K562 (cell line): Measurements from ENCODE around the gene SMARCB1. TPM values are rescaled to one million over a fixed set of nuclear protein-coding genes. Genes with fewer than 3 reads are reported as not detected.

Source experiments
- HDGF ChIP-seq: fragments of 450-650 bp; IDR thresholded peaks from 2 replicates; pipeline ENCODE4 v1.6.1; 2016
- MITF ChIP-seq: IDR thresholded peaks from 2 replicates; pipeline ENCODE4 v1.6.1; 2014; ENCODE audit warnings: antibody characterized with exemption
- MNT ChIP-seq, 2 experiments: fragments of 450-650 bp; conservative IDR thresholded peaks; 2 replicates each; pipeline ENCODE4 v1.6.1; 2017; ENCODE audit warnings: mild to moderate bottlenecking in 2 of 2, moderate library complexity in 2 of 2
- SAP30 ChIP-seq: fragments of 200-600 bp; sonication (generic); IDR thresholded peaks from 2 replicates; pipeline ENCODE4 v1.6.1; 2012; ENCODE audit warnings: borderline replicate concordance, low read depth, mild to moderate bottlenecking, moderate library complexity, low read length, control low read depth, inconsistent platforms; ENCODE audit not compliant: insufficient read depth, poor library complexity, severe bottlenecking
- TBP ChIP-seq: optimal IDR thresholded peaks from 2 replicates; pipeline ENCODE3; 2011; ENCODE audit warnings: low read depth, low read length, improper control_type of control experiment
- TFE3 ChIP-seq: fragments of 450-650 bp; formaldehyde crosslinking; IDR thresholded peaks from 2 replicates; pipeline ENCODE4 v1.4.0; 2020; ENCODE audit warnings: mild to moderate bottlenecking, mixed read lengths
- ZNF583 ChIP-seq: fragments of 250-450 bp; sonication (Bioruptor Pico); IDR thresholded peaks from 2 replicates; pipeline ENCODE4 v1.4.0; 2020
- ZNF668 ChIP-seq: fragments of 250-450 bp; sonication (Bioruptor Pico); IDR thresholded peaks from 2 replicates; pipeline ENCODE4 v1.8.0; 2022; ENCODE audit warnings: mild to moderate bottlenecking, inconsistent platforms
- polyA plus RNA-seq, 8 experiments: library from polyadenylated mRNA; depleted of rRNA in 4 of 8; stranded (reverse) in 5 of 8; unstranded in 3 of 8; fragments of >200 nt; fragmentation: Nextera tagmentation in 2 of 8; fragmentation: Illumina TruSeq in 1 of 8; extraction: Ambion mirVana in 2 of 8; extraction: Trizol in 1 of 8; gene quantifications; 2 replicates each; pipeline versions ENCODE4 v1.2.1 to v1.2.3, GENCODE V29; 2011 to 2014; ENCODE audit warnings: inconsistent platforms in 1 of 8, missing spikeins in 1 of 8
- total RNA-seq, 7 experiments: library from RNA; depleted of rRNA in 6 of 7; stranded (reverse); fragments of >200 nt in 6 of 7; fragmentation: Illumina TruSeq in 2 of 7; extraction: Trizol in 2 of 7; gene quantifications; 2 replicates each; pipeline versions ENCODE4 v1.2.1 to v1.2.3, GENCODE V29; 2011 to 2021; ENCODE audit warnings: low replicate concordance in 1 of 7
- TF ChIP-seq, protein P1 (sequence below): IDR thresholded peaks from 2 replicates; pipeline ENCODE4 v1.6.1; 2011; ENCODE audit warnings: borderline replicate concordance, low read depth, mild to moderate bottlenecking, moderate library complexity, low read length; ENCODE audit not compliant: insufficient read depth, poor library complexity, severe bottlenecking

The SMARCB1 gene
- total and polyA plus RNA-seq, 9 of the 15 experiments (the other 6 are each of a cell fraction or from before 2014, with no cell fraction given), result 1.2 to 113 (median 65.4) TPM

GRCh38 chr22:23767673-23768548 lies 18.9 kb upstream of the SMARCB1 start, which contains the start of gene CHCHD10 (continued):
- no peak for TF ChIP-seq ZNF668 (CRISPR knock-in tag)
- peak; percentile 69 for TF ChIP-seq SAP30
- TF ChIP-seq HDGF, result peak; percentile 65; the same call in 1 of the 2 replicates
- peak; percentile 83 to 91 for TF ChIP-seq MNT (conservative IDR thresholded peaks at IDR 0.05)
- TF ChIP-seq ZNF583, result peak; percentile 76
- TF ChIP-seq, protein P1, sequence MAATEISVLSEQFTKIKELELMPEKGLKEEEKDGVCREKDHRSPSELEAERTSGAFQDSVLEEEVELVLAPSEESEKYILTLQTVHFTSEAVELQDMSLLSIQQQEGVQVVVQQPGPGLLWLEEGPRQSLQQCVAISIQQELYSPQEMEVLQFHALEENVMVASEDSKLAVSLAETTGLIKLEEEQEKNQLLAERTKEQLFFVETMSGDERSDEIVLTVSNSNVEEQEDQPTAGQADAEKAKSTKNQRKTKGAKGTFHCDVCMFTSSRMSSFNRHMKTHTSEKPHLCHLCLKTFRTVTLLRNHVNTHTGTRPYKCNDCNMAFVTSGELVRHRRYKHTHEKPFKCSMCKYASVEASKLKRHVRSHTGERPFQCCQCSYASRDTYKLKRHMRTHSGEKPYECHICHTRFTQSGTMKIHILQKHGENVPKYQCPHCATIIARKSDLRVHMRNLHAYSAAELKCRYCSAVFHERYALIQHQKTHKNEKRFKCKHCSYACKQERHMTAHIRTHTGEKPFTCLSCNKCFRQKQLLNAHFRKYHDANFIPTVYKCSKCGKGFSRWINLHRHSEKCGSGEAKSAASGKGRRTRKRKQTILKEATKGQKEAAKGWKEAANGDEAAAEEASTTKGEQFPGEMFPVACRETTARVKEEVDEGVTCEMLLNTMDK, result peak; percentile 65
- 0 out of 2 replicates have a peak, but pooled peaks have one; percentile 43 for TF ChIP-seq MITF
- no peak; the same call in 1 of the 2 replicates for TF ChIP-seq TFE3 (CRISPR knock-in tag)
- peak; percentile 82 for TF ChIP-seq TBP
